CD14-positive monocyte (primary cell): ENCODE results near the gene SCN4B. TPM values are rescaled to one million over a fixed set of nuclear protein-coding genes. Genes with fewer than 3 reads are reported as not detected.

Experiments used
- DNase-seq, 3 donors: peaks; one replicate each; pipeline ENCODE4 v3.0.0-alpha.2; 2011 to 2022
- H2AFZ ChIP-seq: 2 replicates; pipeline ENCODE4 v1.6.0; 2012; ENCODE audit warnings: mild to moderate bottlenecking, low read depth, low read length, inconsistent platforms; ENCODE audit not compliant: insufficient read depth, poor library complexity, severe bottlenecking
- H3K27ac ChIP-seq, 2 donors: 1 replicate in 1 of 2; 2 replicates in 1 of 2; pipeline ENCODE4 v1.5.1; 2012 to 2013; ENCODE audit warnings: low read length in 2 of 2, control low read depth in 1 of 2, inconsistent platforms in 1 of 2, low read depth in 1 of 2, mild to moderate bottlenecking in 1 of 2
- H3K27me3 ChIP-seq, 2 donors: one replicate each; pipeline versions ENCODE4 v1.6.0 to v1.6.1; 2011 to 2013; ENCODE audit warnings: low read length in 2 of 2; ENCODE audit not compliant: control insufficient read depth in 2 of 2, insufficient read depth in 2 of 2
- H3K36me3 ChIP-seq, 2 donors: replicated peaks in 1 of 2; 1 replicate in 1 of 2; 2 replicates in 1 of 2; pipeline versions ENCODE4 v1.5.1 to v1.6.1; 2012 to 2013; ENCODE audit warnings: low read length in 2 of 2, control low read depth in 1 of 2, inconsistent platforms in 1 of 2, mild to moderate bottlenecking in 1 of 2; ENCODE audit not compliant: insufficient read depth in 2 of 2, control insufficient read depth in 1 of 2
- H3K4me1 ChIP-seq, 2 donors: 1 replicate in 1 of 2; 2 replicates in 1 of 2; pipeline versions ENCODE4 v1.5.1 to v1.6.1; 2012 to 2013; ENCODE audit warnings: low read length in 2 of 2, control low read depth in 1 of 2, inconsistent platforms in 1 of 2, mild to moderate bottlenecking in 1 of 2, moderate library complexity in 1 of 2; ENCODE audit not compliant: insufficient read depth in 2 of 2, control insufficient read depth in 1 of 2
- H3K4me2 ChIP-seq: replicated peaks from 2 replicates; pipeline ENCODE3; 2012; ENCODE audit warnings: low read length, moderate library complexity, mild to moderate bottlenecking; ENCODE audit not compliant: poor library complexity, severe bottlenecking; ENCODE audit errors: extremely low read depth
- H3K4me3 ChIP-seq, 3 experiments: fragments of 200-600 bp in 1 of 3; sonication (generic) in 1 of 3; replicated peaks in 1 of 3; 1 replicate in 2 of 3; 2 replicates in 1 of 3; pipeline ENCODE4 v1.5.1; 2011 to 2013; ENCODE audit warnings: low read length in 3 of 3, mild to moderate bottlenecking in 3 of 3, control low read depth in 2 of 3, low read depth in 2 of 3, inconsistent platforms in 1 of 3, moderate library complexity in 1 of 3
- H3K79me2 ChIP-seq: 2 replicates; pipeline ENCODE4 v1.6.0; 2012; ENCODE audit warnings: mild to moderate bottlenecking, control low read depth, inconsistent platforms, low read length, moderate library complexity; ENCODE audit not compliant: insufficient read depth
- H3K9ac ChIP-seq: 2 replicates; pipeline ENCODE4 v1.6.0; 2017; ENCODE audit warnings: low read length, mild to moderate bottlenecking; ENCODE audit not compliant: insufficient read depth, poor library complexity, severe bottlenecking
- H3K9me3 ChIP-seq, 2 donors: replicated peaks in 1 of 2; 1 replicate in 1 of 2; 2 replicates in 1 of 2; pipeline versions ENCODE4 v1.5.1 to v1.6.1; 2012 to 2013; ENCODE audit warnings: low read length in 2 of 2, control low read depth in 1 of 2; ENCODE audit not compliant: control insufficient read depth in 1 of 2, insufficient read depth in 1 of 2
- H4K20me1 ChIP-seq: 2 replicates; pipeline ENCODE4 v1.6.0; 2012; ENCODE audit warnings: mild to moderate bottlenecking, low read length, control low read depth, moderate library complexity; ENCODE audit not compliant: insufficient read depth
- H3K27ac Mint-ChIP-seq, 7 donors: one replicate each; pipeline ENCODE4 v1.8.0; 2020; ENCODE audit warnings: mild to moderate bottlenecking in 7 of 7, mixed read lengths in 7 of 7, moderate library complexity in 6 of 7, inconsistent platforms in 2 of 7
- H3K27me3 Mint-ChIP-seq, 3 donors: one replicate each; pipeline ENCODE4 v1.8.0; 2021 to 2022; ENCODE audit warnings: low read depth in 3 of 3, mild to moderate bottlenecking in 3 of 3, mixed read lengths in 3 of 3, moderate library complexity in 3 of 3, inconsistent platforms in 1 of 3
- H3K36me3 Mint-ChIP-seq, 2 donors: one replicate each; pipeline ENCODE4 v1.8.0; 2020; ENCODE audit warnings: mixed read lengths in 2 of 2, inconsistent platforms in 1 of 2, mild to moderate bottlenecking in 1 of 2
- H3K4me1 Mint-ChIP-seq: one replicate; pipeline ENCODE4 v1.8.0; 2020; ENCODE audit warnings: mild to moderate bottlenecking, mixed read lengths
- H3K4me3 Mint-ChIP-seq, 2 donors: one replicate each; pipeline ENCODE4 v1.8.0; 2020; ENCODE audit warnings: mild to moderate bottlenecking in 2 of 2, mixed read lengths in 2 of 2, moderate library complexity in 1 of 2
- H3K9me3 Mint-ChIP-seq, 7 donors: one replicate each; pipeline ENCODE4 v1.8.0; 2020 to 2022; ENCODE audit warnings: mixed read lengths in 7 of 7, mild to moderate bottlenecking in 6 of 7, moderate library complexity in 6 of 7, inconsistent platforms in 2 of 7
- CTCF ChIP-seq: fragments of 200-600 bp; IDR thresholded peaks from one replicate; pipeline ENCODE4 v1.8.0; 2022; ENCODE audit warnings: antibody characterized with exemption, mild to moderate bottlenecking
- WGBS: methylation state at CpG from one replicate; pipeline ENCODE4 v1.1.5; 2013; ENCODE audit warnings: missing lambda C conversion rate; ENCODE audit not compliant: insufficient coverage; 5-methylcytosine and 5-hydroxymethylcytosine counted together
- intact Hi-C, 2 donors: fragments of 100-400 bp; cut with micrococcal nuclease; formaldehyde crosslinking; loops; one replicate each; pipeline versions ENCODE4 v1.15.0 to v1.15.1; 2023
- polyA plus RNA-seq, 3 donors: library from polyadenylated mRNA; depleted of rRNA in 1 of 3; unstranded in 2 of 3; stranded (reverse) in 1 of 3; fragments of 300-500 nt in 2 of 3; fragments of >200 nt in 1 of 3; fragmentation: Illumina TruSeq in 2 of 3; gene quantifications; 1 replicate in 2 of 3; 2 replicates in 1 of 3; pipeline ENCODE4 v1.2.3, GENCODE V29; 2012 to 2021

SCN4B gene
- polyA plus RNA-seq, 3 donors, result 0.76 TPM; not detected in 2

GRCh38 chr11:118091690-118092089, 60.9 kb downstream of the SCN4B start:
- Histone ChIP-seq H3K4me3 (no peak overlapping the region), H3K4me1 (peaks cover 27 to 28% of the 10 kb centered on the region in 2 donors), H3K27ac (no peak overlapping the region), H3K27me3 (no peaks in the 10 kb centered on the region), H3K79me2 (no peaks in the 10 kb centered on the region), H3K36me3 (no peaks in the 10 kb centered on the region), H4K20me1 (no peaks in the 10 kb centered on the region), H3K9ac (no peak overlapping the region), H3K9me3 (peaks cover 9 to 14% of the 10 kb centered on the region in 2 donors), H3K4me2 (no peak overlapping the region), H2AFZ (no peak overlapping the region)
- Mint-ChIP-seq H3K9me3 (peaks cover 5 to 16% (median 13%) of the 10 kb centered on the region in 7 donors), H3K36me3 (no peaks in the 10 kb centered on the region), H3K4me3 (no peak overlapping the region), H3K4me1 (peaks cover 37% of the 10 kb centered on the region), H3K27me3 (peaks cover 0 to 9% (median 3%) of the 10 kb centered on the region in 3 donors), H3K27ac (peak overlapping the region in 1 of 7 donors; percentile 5)
- TF ChIP-seq CTCF, result no peak
- DNase-seq, result no peak
- intact Hi-C loops, result no loop called here
- WGBS, result 98% methylated on average over 4 of the region's 6 CpGs

- intact Hi-C loops, result no loop called here
- Histone ChIP-seq H3K4me1 (peaks cover 32 to 37% of the 10 kb centered on the region in 2 donors), H3K9ac (no peak overlapping the region), H3K27ac (no peak overlapping the region), H4K20me1 (no peaks in the 10 kb centered on the region), H3K79me2 (no peaks in the 10 kb centered on the region), H2AFZ (no peak overlapping the region), H3K36me3 (no peaks in the 10 kb centered on the region), H3K27me3 (no peaks in the 10 kb centered on the region), H3K9me3 (peaks cover 15 to 21% of the 10 kb centered on the region in 2 donors), H3K4me2 (no peak overlapping the region), H3K4me3 (no peak overlapping the region)
- 100% methylated on average over 3 of the region's 7 CpGs for WGBS
- H3K27ac Mint-ChIP-seq, result no peak overlapping the region
- no peak for TF ChIP-seq CTCF
- no peak overlapping the region for H3K4me3 Mint-ChIP-seq
- H3K4me1 Mint-ChIP-seq, result peaks cover 38% of the 10 kb centered on the region
- DNase-seq, result no peak
- H3K9me3 Mint-ChIP-seq, result peaks cover 8 to 24% (median 20%) of the 10 kb centered on the region in 7 donors
- H3K36me3 Mint-ChIP-seq, result peaks cover 3% of the 10 kb centered on the region in 2 donors
- H3K27me3 Mint-ChIP-seq, result peaks cover 0 to 11% (median 3%) of the 10 kb centered on the region in 3 donors
Observed at GRCh38 chr11:118090545-118091162, 62.0 kb downstream of the SCN4B start.
